GM23338 (cell line): ENCODE results near the gene SLC25A24. TPM values are rescaled to one million over a fixed set of nuclear protein-coding genes. Genes with fewer than 3 reads are reported as not detected.

ENCODE experiments used
- ATAC-seq: fragments of 200-7000 bp; cut with Tn5 transposase; 3 replicates; pipeline ENCODE4 v1.9.1; 2020
- DNase-seq: peaks from one replicate; pipeline ENCODE4 v3.0.0-alpha.2; 2015; ENCODE audit warnings: low spot score
- H2AFZ ChIP-seq: fragments of 200-600 bp; sonication (generic); 2 replicates; pipeline ENCODE4 v1.8.0; 2016; ENCODE audit warnings: antibody characterized with exemption, mild to moderate bottlenecking, moderate library complexity
- H3F3A ChIP-seq: fragments of 200-600 bp; sonication (generic); replicated peaks from 2 replicates; pipeline ENCODE4 v1.8.0; 2017; ENCODE audit warnings: antibody characterized with exemption, mixed run types, low read depth
- H3K27ac ChIP-seq: fragments of 200-600 bp; sonication (generic); 2 replicates; pipeline ENCODE4 v1.6.1; 2016; ENCODE audit warnings: low read depth
- H3K27me3 ChIP-seq: fragments of 200-600 bp; sonication (generic); 2 replicates; pipeline ENCODE4 v1.8.0; 2016; ENCODE audit warnings: mild to moderate bottlenecking, mixed run types, moderate library complexity; ENCODE audit not compliant: insufficient read depth
- H3K36me3 ChIP-seq: fragments of 200-600 bp; sonication (generic); 2 replicates; pipeline ENCODE4 v1.8.0; 2016; ENCODE audit warnings: mild to moderate bottlenecking; ENCODE audit not compliant: insufficient read depth
- H3K4me1 ChIP-seq: fragments of 200-600 bp; sonication (generic); 2 replicates; pipeline ENCODE4 v1.8.0; 2016; ENCODE audit warnings: mild to moderate bottlenecking, moderate library complexity; ENCODE audit not compliant: insufficient read depth
- H3K4me2 ChIP-seq: fragments of 200-600 bp; sonication (generic); 2 replicates; pipeline ENCODE4 v1.7.1; 2017; ENCODE audit warnings: mixed run types
- H3K4me3 ChIP-seq: fragments of 200-600 bp; sonication (generic); 2 replicates; pipeline ENCODE4 v1.6.1; 2016; ENCODE audit warnings: mixed run types
- H3K79me2 ChIP-seq: fragments of 200-600 bp; sonication (generic); replicated peaks from 2 replicates; pipeline ENCODE4 v1.8.0; 2017; ENCODE audit warnings: mild to moderate bottlenecking; ENCODE audit not compliant: insufficient read depth
- H3K9me2 ChIP-seq: fragments of 200-600 bp; sonication (generic); 2 replicates; pipeline ENCODE4 v1.8.0; 2017; ENCODE audit not compliant: insufficient read depth
- H4K20me1 ChIP-seq: fragments of 200-600 bp; sonication (generic); replicated peaks from 2 replicates; pipeline ENCODE4 v1.8.0; 2017; ENCODE audit warnings: mild to moderate bottlenecking; ENCODE audit not compliant: insufficient read depth
- H3K27ac Mint-ChIP-seq: 2 replicates; pipeline ENCODE4 v1.8.0; 2020; ENCODE audit warnings: inconsistent platforms, mild to moderate bottlenecking, moderate library complexity, mixed read lengths
- H3K27me3 Mint-ChIP-seq: 3 replicates; pipeline ENCODE4 v1.8.0; 2022; ENCODE audit warnings: low read depth, mild to moderate bottlenecking, moderate library complexity, mixed read lengths, inconsistent platforms; ENCODE audit not compliant: insufficient read depth, poor library complexity
- H3K36me3 Mint-ChIP-seq: 3 replicates; pipeline ENCODE4 v1.8.0; 2021; ENCODE audit warnings: low read depth, mild to moderate bottlenecking, inconsistent platforms, moderate library complexity, mixed read lengths
- H3K4me1 Mint-ChIP-seq: 3 replicates; pipeline ENCODE4 v1.8.0; 2020; ENCODE audit warnings: mild to moderate bottlenecking, inconsistent platforms, mixed read lengths
- H3K4me3 Mint-ChIP-seq: 3 replicates; pipeline ENCODE4 v1.8.0; 2021; ENCODE audit warnings: moderate library complexity, mild to moderate bottlenecking, inconsistent platforms, mixed read lengths
- H3K9me3 Mint-ChIP-seq: 3 replicates; pipeline ENCODE4 v1.8.0; 2020; ENCODE audit warnings: moderate library complexity, mild to moderate bottlenecking, inconsistent platforms, mixed read lengths
- CREB1 ChIP-seq: fragments of 250-450 bp; sonication (Bioruptor Pico); IDR thresholded peaks from 2 replicates; pipeline ENCODE4 v1.5.0; 2020; ENCODE audit warnings: low read depth, mild to moderate bottlenecking, moderate library complexity
- NANOG ChIP-seq: IDR thresholded peaks from 2 replicates; pipeline ENCODE4 v1.6.1; 2016; ENCODE audit warnings: antibody characterized with exemption, borderline replicate concordance
- ZNF462 ChIP-seq: fragments of 250-450 bp; sonication (Bioruptor Pico); IDR thresholded peaks from 2 replicates; pipeline ENCODE4 v1.5.0; 2020; ENCODE audit warnings: mild to moderate bottlenecking, moderate library complexity
- polyA plus RNA-seq: library from polyadenylated mRNA; unstranded; fragments of >200 nt; fragmentation: Nextera tagmentation; extraction: Ambion mirVana; gene quantifications from 2 replicates; pipeline ENCODE4 v1.2.1, GENCODE V29; 2016
- total RNA-seq: library from RNA; depleted of rRNA; stranded (reverse); fragments of >200 nt; shearing (Covaris generic); gene quantifications from 2 replicates; pipeline ENCODE4 v1.2.3, GENCODE V29; 2014

SLC25A24 gene
- total and polyA plus RNA-seq, 2 experiments from 2014 or later = 17.4 to 46.0 TPM

DNA sequence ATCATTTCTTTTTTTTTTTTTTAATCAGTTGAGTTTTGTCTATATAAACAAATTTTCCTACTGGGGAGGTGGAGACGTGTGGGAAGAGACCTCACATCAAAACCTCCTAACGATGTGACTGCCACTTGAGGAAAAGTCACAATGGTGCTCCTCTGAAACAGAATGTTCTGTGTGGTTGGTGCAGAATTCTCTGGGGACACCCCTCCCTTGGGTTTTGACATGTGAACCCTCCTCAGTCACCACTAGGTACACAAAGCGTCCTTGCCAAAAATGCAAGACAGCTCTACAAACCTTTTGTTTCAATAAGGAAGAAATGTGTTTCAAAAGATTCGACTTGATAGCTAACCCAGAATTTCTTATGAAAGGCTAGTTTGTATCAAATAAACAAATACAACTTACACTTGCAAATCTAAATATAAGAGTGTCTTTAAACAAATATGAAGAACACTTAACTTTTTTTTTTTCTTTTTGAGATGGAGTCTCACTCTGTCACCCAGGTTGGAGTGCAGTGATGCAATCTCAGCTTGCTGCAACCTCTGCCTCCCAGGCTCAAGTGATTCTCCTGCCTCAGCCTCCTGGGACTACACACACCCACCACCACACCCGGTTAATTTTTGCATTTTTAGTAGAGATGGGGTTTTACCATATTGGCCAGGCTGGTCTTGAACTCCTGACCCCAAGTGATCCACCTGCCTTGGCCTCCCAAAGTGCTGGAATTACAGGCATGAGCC, 9.3 kb downstream of the SLC25A24 start (continued):
- no peak for TF ChIP-seq ZNF462
- no peak for TF ChIP-seq CREB1 (CRISPR knock-in tag)

GRCh38 chr1:108190001-108190634, 10.0 kb downstream of the SLC25A24 start:
- TF ChIP-seq NANOG = no peak
- peaks cover 2% of the 10 kb centered on the region for H3K27me3 Mint-ChIP-seq
- no peak overlapping the region for H3K4me3 Mint-ChIP-seq
- DNase-seq (no peak), ATAC-seq (no peak)
- Histone ChIP-seq H2AFZ (no peak overlapping the region), H3F3A (no peaks in the 10 kb centered on the region), H4K20me1 (no peaks in the 10 kb centered on the region), H3K79me2 (peaks cover 49% of the 10 kb centered on the region), H3K4me2 (no peak overlapping the region), H3K36me3 (no peaks in the 10 kb centered on the region; the same call in 1 of the 2 replicates), H3K9me2 (no peaks in the 10 kb centered on the region), H3K27me3 (no peaks in the 10 kb centered on the region), H3K4me3 (no peak overlapping the region), H3K4me1 (no peaks in the 10 kb centered on the region), H3K27ac (no peak overlapping the region; the same call in 1 of the 2 replicates)
- H3K9me3 Mint-ChIP-seq = no peaks in the 10 kb centered on the region; the same call in 2 of the 3 replicates
- H3K27ac Mint-ChIP-seq = no peak overlapping the region
- peaks cover 31% of the 10 kb centered on the region for H3K36me3 Mint-ChIP-seq
- H3K4me1 Mint-ChIP-seq = no peaks in the 10 kb centered on the region; the same call in 2 of the 3 replicates
